HFF-Myc (cell line): ENCODE measurements around the gene CSGALNACT2.

Source experiments
- DNase-seq: peaks from one replicate; pipeline ENCODE4 v3.0.0-alpha.2; 2011; ENCODE audit warnings: low read depth; ENCODE audit errors: extremely low read depth
- H3K4me3 ChIP-seq: replicated peaks from 2 replicates; pipeline ENCODE4 v1.5.1; 2011; ENCODE audit warnings: low read depth, mild to moderate bottlenecking, control low read depth, low read length
- TF ChIP-seq, protein P1 (sequence below): IDR thresholded peaks from 2 replicates; pipeline ENCODE4 v1.5.1; 2012; ENCODE audit warnings: mild to moderate bottlenecking, low read depth, low read length, control low read depth; ENCODE audit errors: missing control alignments

The CSGALNACT2 gene

GRCh38 chr10:43196981-43197833 lies 59.0 kb downstream of the CSGALNACT2 start:
- DNase-seq: no peak
- no peak overlapping the region for H3K4me3 ChIP-seq
- TF ChIP-seq, protein P1, sequence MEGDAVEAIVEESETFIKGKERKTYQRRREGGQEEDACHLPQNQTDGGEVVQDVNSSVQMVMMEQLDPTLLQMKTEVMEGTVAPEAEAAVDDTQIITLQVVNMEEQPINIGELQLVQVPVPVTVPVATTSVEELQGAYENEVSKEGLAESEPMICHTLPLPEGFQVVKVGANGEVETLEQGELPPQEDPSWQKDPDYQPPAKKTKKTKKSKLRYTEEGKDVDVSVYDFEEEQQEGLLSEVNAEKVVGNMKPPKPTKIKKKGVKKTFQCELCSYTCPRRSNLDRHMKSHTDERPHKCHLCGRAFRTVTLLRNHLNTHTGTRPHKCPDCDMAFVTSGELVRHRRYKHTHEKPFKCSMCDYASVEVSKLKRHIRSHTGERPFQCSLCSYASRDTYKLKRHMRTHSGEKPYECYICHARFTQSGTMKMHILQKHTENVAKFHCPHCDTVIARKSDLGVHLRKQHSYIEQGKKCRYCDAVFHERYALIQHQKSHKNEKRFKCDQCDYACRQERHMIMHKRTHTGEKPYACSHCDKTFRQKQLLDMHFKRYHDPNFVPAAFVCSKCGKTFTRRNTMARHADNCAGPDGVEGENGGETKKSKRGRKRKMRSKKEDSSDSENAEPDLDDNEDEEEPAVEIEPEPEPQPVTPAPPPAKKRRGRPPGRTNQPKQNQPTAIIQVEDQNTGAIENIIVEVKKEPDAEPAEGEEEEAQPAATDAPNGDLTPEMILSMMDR: no peak

- no peak overlapping the region for H3K4me3 ChIP-seq
- no peak for DNase-seq
- TF ChIP-seq, protein P1: peak; percentile 61
Measured at GRCh38 chr10:43197834-43198681, 59.8 kb downstream of the CSGALNACT2 start.

DNA sequence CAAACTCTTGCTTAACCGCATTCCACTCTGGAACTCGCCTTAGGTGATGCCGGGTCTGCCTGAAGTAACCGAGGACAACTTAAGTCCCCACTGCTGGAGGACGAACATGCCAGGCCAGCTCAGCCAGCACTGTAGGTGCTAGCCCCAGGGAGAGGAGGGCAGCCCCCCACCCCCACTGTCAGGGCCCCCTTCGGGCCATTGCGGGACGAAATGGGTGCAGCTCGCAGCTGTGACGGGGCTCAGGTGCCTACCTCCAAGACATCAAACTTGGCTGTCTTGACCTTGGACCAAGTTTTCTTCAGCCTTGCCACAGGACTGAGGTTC lies 60.4 kb downstream of the CSGALNACT2 start:
- DNase-seq: no peak
- TF ChIP-seq, protein P1: no peak
- no peak overlapping the region for H3K4me3 ChIP-seq

GRCh38 chr10:43199088-43199683 lies 60.9 kb downstream of the CSGALNACT2 start:
- TF ChIP-seq, protein P1: no peak
- no peak overlapping the region for H3K4me3 ChIP-seq
- DNase-seq: no peak

DNA sequence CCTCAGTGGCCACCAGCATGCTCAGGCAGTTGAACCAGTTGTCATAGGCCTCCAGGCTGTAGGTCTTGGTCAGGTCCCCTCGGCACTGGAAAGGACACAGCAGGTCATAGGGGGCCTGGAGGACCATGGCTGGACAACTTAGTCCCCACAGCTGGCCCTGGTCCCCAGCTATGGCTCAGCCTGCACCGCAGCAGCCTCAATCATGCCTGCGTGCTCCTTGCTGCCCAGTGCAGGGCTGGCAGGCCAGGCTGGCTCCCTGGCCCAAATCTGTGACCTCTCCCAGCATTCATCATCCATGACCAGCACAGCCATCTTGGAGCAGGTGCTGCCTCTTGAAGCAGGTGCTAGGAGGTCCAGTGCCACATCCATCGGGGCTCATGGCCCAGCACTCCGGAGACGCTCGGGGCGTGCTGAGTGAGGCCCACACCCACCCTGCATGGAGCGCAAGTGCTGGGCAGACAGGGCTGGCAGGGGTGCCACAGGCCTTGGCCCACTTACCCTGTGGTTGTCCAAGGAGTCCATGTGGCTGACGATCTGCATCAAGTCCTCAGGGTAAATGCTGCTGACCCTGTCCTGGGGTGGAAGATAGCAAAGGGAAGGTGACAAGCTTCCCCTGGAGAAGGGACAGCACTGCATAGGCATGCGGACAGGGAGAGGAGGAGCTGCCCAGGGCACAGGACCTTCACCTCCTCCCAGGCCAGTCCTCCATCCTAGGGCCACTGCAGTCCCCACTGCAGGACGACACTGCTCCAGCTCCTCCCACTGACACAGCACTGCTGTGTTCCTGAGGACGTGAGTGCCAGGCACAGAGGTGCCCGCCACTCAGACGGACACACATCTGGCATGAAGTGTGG lies 61.7 kb downstream of the CSGALNACT2 start:
- TF ChIP-seq, protein P1: no peak
- no peak overlapping the region for H3K4me3 ChIP-seq
- DNase-seq: no peak
